SHP77 (cell line): ENCODE results near the gene TEX26.

ENCODE experiments used
- DNase-seq, 2 experiments: peaks; one replicate each; lab custom pipeline; 2025; lab: John Stamatoyannopoulos, UW

TEX26 gene

DNA sequence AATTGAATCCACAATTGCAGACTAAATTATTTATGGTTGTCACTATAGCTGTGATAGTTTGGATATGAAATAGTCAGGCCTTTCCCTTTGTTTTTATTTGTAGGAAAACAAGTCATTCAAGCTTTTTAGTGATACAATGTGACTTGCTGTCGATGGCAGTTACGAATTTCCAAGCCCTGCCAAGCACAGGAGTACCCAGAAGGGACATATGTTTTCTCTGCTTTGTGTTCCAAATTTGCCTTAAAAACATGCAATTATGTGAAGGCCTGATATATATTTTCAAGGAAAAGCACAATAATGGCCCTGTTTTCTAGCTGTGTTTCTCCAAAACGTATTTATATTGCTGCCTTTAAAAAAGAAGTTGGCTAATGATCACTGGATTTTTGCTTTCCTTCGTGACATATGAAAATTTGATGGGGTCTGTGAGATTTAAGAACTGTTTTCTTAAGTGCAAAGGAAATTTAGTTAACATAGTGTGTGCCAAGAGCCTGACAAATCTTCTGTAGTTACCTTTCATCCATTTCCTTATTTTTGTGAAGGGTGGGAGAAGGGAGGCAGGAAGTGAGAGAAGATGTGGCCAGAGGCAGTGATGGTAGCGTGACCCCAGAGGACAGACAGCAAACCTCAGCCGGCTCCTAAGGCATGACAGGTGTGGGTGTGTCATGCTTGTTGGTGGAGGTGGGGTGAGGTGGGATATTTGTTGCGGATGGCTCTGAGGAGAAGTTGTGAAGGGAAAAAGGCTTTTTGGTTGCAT, 79.6 kb downstream of the TEX26 start:
- no peak for DNase-seq

DNA sequence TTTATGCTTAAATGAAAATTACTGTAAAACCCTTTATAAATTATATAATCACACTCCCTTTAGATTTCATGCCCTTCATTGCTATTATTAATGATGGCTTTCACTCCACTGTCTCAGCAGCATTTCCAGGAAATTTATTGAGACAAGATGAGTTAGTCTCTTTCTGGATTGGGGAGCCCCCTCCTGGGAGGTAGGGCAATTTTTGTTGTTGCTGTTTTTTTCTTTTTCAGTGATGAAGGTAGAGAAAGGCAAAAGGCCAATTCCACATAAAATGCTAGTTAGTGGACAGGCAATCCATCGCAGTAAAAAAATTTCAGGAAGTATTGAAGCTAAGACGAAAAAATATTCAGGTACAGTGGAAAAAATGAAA, 80.2 kb downstream of the TEX26 start:
- DNase-seq, result no peak

DNA sequence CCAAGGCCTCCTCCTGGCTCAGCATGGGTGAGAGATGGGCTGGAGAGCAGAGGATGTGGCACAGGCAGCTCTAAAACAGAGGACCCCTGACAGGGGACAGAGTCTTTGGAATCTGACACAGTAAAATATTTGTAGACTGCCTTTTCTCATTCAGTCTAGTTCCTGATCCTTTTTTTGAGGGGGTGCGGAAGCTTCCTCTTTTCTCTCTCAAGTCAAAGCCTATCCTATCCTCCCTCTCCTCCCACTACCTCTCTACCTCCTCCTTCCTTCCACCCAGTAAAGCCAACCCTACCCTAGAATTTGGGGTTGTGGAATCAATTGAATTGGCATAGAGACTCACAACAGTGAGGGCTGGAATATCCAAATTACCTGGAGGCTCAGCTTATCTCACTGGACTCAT, 82.0 kb downstream of the TEX26 start:
- DNase-seq, result no peak

DNA sequence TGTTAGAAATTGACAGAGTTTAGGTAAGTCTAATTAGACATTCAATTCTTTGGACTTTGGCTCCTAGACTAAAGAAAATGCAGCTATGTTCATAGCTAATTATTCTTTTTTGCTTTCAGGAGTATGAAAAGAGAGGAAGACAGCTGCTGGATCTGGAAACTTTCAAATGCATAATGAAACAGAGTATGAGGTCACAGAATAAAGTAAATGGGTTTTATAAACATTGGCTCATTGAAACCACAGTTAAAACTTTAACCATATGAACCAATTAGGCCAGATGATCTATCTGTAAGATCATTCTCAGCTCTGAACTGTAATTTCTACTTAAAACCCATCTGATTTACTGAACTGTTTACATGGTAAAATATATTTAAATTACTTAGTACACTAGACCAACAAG, 82.7 kb downstream of the TEX26 start:
- no peak for DNase-seq

DNA sequence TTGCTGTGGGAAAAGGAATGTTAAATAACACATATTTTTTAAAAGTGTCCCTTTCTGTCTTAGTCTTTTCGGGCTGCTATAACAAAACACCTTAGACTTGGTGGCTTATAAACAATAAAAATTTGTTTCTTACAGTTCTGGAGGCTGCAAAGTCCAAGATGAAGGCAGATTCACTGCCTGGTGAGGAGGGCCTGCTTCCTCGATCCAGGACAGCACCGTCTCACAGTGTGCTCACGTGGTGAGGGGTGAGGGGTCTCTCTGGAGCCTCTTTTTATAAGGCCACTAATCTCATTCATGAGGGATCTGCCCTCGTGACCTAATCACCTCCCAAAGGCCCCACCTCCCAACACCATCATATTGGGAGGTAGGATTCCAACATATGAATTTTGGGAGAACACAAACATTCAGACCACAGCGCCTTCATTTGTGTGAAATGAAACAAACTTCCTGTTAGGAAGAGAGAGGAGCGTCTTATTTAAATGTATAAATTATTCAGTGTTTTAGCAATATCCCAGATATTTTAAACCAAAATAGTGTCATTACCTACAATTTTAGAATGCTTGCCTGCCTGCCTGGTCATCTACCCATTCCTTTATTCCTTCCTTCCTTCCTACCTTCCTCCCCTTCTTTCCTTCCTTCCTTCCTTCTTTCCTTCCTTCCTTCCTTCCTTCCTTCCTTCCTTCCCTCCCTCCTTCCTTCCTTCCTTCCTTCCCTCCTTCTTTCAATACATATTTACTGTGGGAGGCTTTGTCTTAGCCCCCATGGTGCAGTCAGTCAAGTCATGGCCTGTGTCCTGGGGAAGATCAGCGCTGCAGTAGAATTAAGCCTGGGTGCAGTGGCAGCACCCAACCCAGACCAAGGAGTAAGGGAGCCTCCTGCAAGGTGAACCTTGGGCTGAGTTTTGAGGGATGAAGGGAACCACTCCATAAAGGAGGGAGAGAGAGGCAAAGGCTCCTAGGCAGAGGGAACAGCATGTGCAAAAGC, 84.2 kb downstream of the TEX26 start:
- no peak for DNase-seq

DNA sequence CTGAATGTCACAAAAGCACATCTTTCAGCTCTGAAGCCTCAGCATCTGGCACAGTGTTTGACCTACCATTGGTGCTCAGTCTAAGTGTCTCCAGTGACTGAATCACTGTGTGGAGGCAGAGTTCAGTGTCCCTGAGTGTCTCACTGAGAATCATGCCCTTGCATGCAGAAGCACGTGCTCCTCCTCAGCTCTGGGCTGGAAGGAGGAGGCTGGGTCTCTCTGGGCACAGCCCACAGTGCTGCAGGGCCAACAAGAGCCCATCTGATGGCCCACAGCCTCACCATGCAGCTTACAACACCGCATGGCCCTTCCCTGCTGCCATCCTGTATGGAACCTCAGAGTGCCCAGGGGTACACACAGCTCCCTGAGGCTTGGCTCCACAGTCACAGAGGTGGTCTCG, 86.1 kb downstream of the TEX26 start:
- no peak for DNase-seq

DNA sequence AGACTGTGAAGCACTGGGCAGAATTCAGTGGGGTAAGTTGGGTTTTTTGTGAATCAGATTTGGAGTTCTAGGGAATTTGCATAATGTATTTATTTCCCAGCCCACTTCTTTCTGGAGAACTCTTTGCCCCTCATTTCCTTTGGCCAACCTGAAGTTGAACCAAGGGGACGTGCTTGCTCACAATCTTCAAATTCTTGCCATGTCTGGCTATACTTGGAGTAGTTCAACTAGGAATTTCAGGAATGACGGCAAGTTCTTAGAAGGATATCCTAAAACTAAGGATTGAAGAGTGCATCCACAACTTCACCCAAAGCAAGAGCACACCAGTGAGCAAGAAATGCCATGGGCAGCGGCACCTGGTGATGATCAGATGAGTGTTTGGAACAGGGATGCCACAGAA, 88.5 kb downstream of the TEX26 start:
- DNase-seq, result no peak

DNA sequence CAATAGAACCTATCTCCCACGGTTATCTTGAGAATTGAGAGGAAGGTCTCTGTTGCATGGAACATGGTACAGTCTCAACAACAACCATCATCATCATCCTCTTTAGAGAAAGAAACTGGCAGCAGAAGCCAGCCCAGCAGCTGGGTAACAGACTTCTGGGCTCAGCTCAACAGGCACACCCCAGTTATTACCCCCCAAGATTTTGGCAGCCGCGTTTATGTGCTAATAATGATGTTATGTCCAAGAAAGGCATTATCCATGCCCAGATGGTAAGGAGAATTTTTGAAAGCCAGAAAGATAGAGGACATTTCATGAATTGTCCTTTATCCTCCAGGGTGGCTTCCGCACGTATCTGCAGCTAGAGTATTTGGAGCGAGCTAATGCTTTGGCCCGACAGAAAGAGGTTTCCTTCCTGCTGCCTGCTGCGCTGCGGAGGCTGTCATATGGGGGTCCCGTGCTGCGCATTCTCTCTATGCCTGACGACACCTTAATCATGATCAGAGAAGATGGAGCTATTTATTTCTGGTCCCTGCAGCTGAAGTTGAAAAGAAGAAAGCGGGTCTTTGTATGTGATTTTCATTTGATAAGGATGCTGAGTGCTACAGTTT, 89.9 kb downstream of the TEX26 start:
- no peak for DNase-seq

DNA sequence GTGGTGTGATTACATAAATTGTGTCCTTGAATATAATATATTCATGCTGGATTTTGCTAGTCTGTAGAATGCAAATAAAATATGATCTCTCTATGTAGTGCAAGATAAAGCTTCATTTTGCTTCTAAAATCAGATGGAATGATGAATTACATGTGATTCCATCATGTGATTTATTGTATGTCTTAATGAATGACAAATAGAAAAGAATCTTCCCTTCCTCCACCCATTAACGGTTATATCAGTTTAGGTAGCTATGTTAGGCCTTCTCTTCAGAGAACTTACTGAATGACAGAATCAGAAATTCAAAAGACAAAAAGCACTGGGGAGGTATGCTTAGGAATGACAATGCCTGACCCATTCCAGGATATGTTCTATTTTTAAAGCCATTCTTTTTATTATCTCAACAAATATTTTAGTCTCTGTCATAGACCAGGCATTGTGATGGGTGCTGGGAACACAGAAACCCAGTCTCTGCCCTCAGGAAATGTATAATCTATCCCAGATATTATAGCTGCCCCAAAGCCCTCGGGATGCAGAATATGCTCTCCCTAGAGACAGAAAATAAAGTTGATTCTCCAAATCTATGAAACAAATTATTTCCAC, 90.6 kb downstream of the TEX26 start:
- no peak for DNase-seq
